Right cardiac atrium (tissue), 5 donors: ENCODE data around the gene TIMM23. TPM values are rescaled to one million over a fixed set of nuclear protein-coding genes. Genes with fewer than 3 reads are reported as not detected.
"Not testable (repeated sequence)": the region's sequence is repeated elsewhere in the genome, so short reads cannot be mapped to it uniquely, and the experiment has no call there.

ENCODE experiments used
- ATAC-seq, 2 donors: fragments of 200-7000 bp; cut with Tn5 transposase; one replicate each; pipeline versions ENCODE4 v1.8.0 to v1.9.1; 2020; ENCODE audit warnings: moderate library complexity in 2 of 2, mild to moderate bottlenecking in 1 of 2
- DNase-seq, 3 donors: peaks; one replicate each; pipeline ENCODE4 v3.0.0-alpha.2; 2020
- H3K27ac ChIP-seq: one replicate; pipeline ENCODE4 v1.5.1; 2013; ENCODE audit warnings: mild to moderate bottlenecking, low read length, control low read depth, moderate library complexity
- H3K27me3 ChIP-seq: one replicate; pipeline ENCODE4 v1.6.1; 2013; ENCODE audit not compliant: control insufficient read depth, insufficient read depth
- H3K4me1 ChIP-seq: one replicate; pipeline ENCODE4 v1.6.1; 2013; ENCODE audit warnings: low read length; ENCODE audit not compliant: control insufficient read depth, insufficient read depth
- H3K4me3 ChIP-seq: one replicate; pipeline ENCODE4 v1.5.1; 2013; ENCODE audit warnings: low read length, control low read depth
- H3K9me3 ChIP-seq: one replicate; pipeline ENCODE4 v1.6.1; 2013; ENCODE audit warnings: low read length; ENCODE audit not compliant: control insufficient read depth
- WGBS: extraction: QIAGEN DNeasy Blood & Tissue Kit; methylation state at CpG from one replicate; pipeline ENCODE4 v1.1.7; 2013; 5-methylcytosine and 5-hydroxymethylcytosine counted together
- intact Hi-C, 4 donors: fragments of 100-400 bp; cut with DNase I; formaldehyde crosslinking; loops; one replicate each; pipeline versions ENCODE4 v1.11.0 to v1.14.0; 2022 to 2023
- polyA plus RNA-seq: library from polyadenylated mRNA; stranded (reverse); fragments of 200-250 nt; gene quantifications from one replicate; pipeline ENCODE4 v1.2.3, GENCODE V29; 2013
- total RNA-seq, 4 donors: library from RNA; stranded (reverse); fragmentation: NEBNext Ultra II Directional; extraction: Animal tissue kit (Norgen Biotek cat#: 25700); gene quantifications; one replicate each; pipeline ENCODE4 v1.2.1, GENCODE V29; 2021
- donor health status: healthy with polysubstance abuse.
- donor health status: DM: no; HTN: yes; CAD: no.
- donor health status: DM: no; HTN: no; CAD: no.
- donor health status: DM: no; HTN: yes; CAD: no; lungs with severe emphysema.
- donor health status: DM: yes; HTN: yes; CAD: no.

Gene TIMM23
- total and polyA plus RNA-seq, 5 donors, result 61.2 to 117 (median 69.3) TPM

- WGBS, result 88% methylated on average over 8 of the region's 8 CpGs
Observed at GRCh38 chr10:46037107-46037825, 65.0 kb downstream of the TIMM23 start.

DNA sequence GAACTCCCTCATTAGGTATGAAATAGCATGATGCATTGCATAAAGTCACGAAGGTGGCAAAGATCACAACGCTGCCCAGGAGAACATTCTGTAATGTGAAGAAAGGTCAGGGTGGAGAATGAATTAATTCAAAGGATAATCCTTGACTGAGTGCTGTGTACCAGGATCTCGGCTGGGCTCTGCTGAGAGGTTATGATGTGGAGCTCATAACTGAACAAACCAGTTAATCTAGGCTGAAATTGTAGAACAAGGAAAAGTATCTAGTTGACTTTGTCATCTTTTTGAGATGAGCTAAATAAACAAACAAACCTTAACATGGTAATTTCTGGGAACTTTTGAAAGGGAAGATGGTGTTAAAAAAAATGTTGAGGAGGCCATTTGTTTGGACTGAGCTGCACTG is 67.7 kb downstream of the TIMM23 start:
- no peaks in the 10 kb centered on the region for H3K4me1 ChIP-seq
- no peak overlapping the region for H3K4me3 ChIP-seq
- no peaks in the 10 kb centered on the region for H3K9me3 ChIP-seq
- 87% methylated on average over 3 of the region's 3 CpGs for WGBS
- ATAC-seq, result no peak
- H3K27ac ChIP-seq, result no peak overlapping the region
- DNase-seq, result no peak
- H3K27me3 ChIP-seq, result no peaks in the 10 kb centered on the region
- intact Hi-C loops, result no loop called here

More at GRCh38 chr10:46037107-46037825, 65.0 kb downstream of the TIMM23 start:
- intact Hi-C loops, result no loop called here
- Histone ChIP-seq H3K27me3 (no peaks in the 10 kb centered on the region), H3K9me3 (no peaks in the 10 kb centered on the region), H3K4me3 (no peak overlapping the region), H3K27ac (no peak overlapping the region), H3K4me1 (no peaks in the 10 kb centered on the region)
- ATAC-seq (no peak), DNase-seq (no peak)

- Histone ChIP-seq H3K27me3 (no peaks in the 10 kb centered on the region), H3K4me3 (no peak overlapping the region), H3K4me1 (no peaks in the 10 kb centered on the region), H3K9me3 (no peaks in the 10 kb centered on the region), H3K27ac (no peak overlapping the region)
- ATAC-seq (no peak), DNase-seq (no peak)
- WGBS, result 62% methylated on average over 4 of the region's 4 CpGs
- intact Hi-C loops, result no loop called here
Observed at GRCh38 chr10:46042527-46042926, 70.2 kb downstream of the TIMM23 start.

DNA sequence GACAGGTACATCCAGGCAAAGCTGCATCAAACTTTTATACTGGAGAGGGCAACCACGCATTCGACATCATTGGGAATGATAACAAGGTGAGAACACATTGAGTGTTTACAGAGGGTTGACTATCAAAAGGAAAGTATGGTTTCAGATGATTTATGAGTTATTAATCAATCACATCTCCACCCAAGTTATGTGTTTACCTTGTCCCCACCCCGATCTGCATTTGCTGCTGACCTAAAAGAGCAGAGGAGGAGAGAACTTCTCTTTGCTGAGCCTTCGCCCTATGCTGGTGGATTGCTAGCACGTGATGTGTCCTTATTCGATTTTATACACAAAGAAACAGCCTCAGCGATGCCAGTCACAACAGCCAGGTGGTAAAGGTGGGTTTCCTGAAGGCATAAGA is 74.0 kb downstream of the TIMM23 start, which contains the start of gene MSMB:
Gene MSMB (minus strand): TSS at position 9 of the 400 bp plus-strand sequence. CDS start 32 bp downstream, outside the sequence.
- no peak for DNase-seq
- 86% methylated on average over 7 of the region's 7 CpGs for WGBS
- Histone ChIP-seq H3K4me3 (no peak within 1 kb of the TSS), H3K27ac (no peak within 1 kb of the TSS), H3K27me3 (no peaks in the 10 kb centered on the region), H3K4me1 (no peaks in the 10 kb centered on the region), H3K9me3 (no peaks in the 10 kb centered on the region)
- intact Hi-C loops, result no loop called here
- ATAC-seq, result no peak

- ATAC-seq (no peak), DNase-seq (no peak)
- no peaks in the 10 kb centered on the region for H3K27me3 ChIP-seq
- no peak overlapping the region for H3K27ac ChIP-seq
- H3K4me3 ChIP-seq, result no peak overlapping the region
- no peaks in the 10 kb centered on the region for H3K4me1 ChIP-seq
- no peaks in the 10 kb centered on the region for H3K9me3 ChIP-seq
- intact Hi-C loops, result no loop called here
- WGBS, result 43% methylated on average over 2 of the region's 2 CpGs
Observed at GRCh38 chr10:46048152-46048551, 75.9 kb downstream of the TIMM23 start.

DNA sequence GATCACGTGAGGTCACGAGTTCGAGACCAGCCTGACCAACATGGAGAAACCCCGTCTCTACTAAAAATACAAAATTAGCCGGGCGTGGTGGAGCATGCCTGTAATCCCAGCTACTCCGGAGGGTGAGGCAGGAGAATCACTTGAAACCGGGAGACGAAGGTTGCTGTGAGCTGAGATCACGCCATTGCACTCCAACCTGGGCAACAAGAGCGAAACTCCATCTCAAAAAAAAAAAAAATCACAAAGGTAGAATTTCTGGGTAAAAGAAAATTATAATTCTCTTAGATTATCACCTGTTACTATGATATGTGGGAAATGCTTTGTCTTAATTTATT is 77.2 kb downstream of the TIMM23 start:
- DNase-seq, H3K27me3 ChIP-seq, ATAC-seq, H3K27ac ChIP-seq, intact Hi-C loops, H3K9me3 ChIP-seq, H3K4me1 ChIP-seq, H3K4me3 ChIP-seq: not testable (repeated sequence)
- 96% methylated on average over 11 of the region's 11 CpGs for WGBS

GRCh38 chr10:46050941-46051623 is 78.8 kb downstream of the TIMM23 start:
- 52% methylated on average over 11 of the region's 11 CpGs for WGBS
- Histone ChIP-seq H3K4me3 (no peak overlapping the region), H3K27ac (no peak overlapping the region), H3K4me1 (no peaks in the 10 kb centered on the region), H3K27me3 (no peaks in the 10 kb centered on the region), H3K9me3 (no peaks in the 10 kb centered on the region)
- DNase-seq (no peak), ATAC-seq (no peak)
- intact Hi-C loops, result no loop called here

DNA sequence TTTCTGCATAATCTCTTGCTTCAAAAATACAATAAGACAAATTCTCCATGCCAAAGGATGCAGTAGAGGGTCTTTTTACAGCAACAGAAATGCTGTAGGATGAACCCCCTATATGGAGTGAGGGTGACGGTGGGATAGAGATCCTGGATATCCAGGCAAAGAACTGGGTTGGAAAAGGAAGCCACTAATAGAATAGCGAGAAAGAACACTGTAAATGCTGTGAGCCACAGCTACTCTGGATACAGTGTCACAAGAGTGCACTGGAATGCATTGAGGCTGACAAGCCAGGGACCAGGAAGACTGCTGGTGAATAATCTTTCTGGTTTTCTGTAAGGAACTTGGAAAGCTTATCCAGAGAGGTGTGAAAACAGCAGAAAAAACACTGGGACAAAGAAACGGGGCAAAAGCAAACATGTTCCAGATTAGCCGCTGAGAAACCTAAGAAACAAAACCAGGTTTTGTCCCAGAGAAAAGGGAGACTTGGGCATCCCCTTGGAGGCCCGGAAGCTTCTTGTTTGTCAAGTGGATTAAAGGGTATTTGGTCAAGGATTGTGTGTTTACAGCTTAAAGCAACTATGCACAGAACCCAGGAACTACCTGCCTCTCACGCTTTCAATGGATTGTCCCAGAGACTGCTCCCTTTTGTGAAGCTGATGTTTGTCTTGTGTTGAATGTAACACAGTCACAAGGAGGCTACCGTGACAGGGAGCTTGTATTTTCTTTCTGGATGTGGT is 79.9 kb downstream of the TIMM23 start:
- DNase-seq (no peak), ATAC-seq (no peak)
- H3K4me3 ChIP-seq, result no peak overlapping the region
- WGBS, result 56% methylated on average over 7 of the region's 7 CpGs
- no peak overlapping the region for H3K27ac ChIP-seq
- H3K27me3 ChIP-seq, result no peaks in the 10 kb centered on the region
- intact Hi-C loops, result no loop called here
- no peaks in the 10 kb centered on the region for H3K9me3 ChIP-seq
- H3K4me1 ChIP-seq, result no peaks in the 10 kb centered on the region

DNA sequence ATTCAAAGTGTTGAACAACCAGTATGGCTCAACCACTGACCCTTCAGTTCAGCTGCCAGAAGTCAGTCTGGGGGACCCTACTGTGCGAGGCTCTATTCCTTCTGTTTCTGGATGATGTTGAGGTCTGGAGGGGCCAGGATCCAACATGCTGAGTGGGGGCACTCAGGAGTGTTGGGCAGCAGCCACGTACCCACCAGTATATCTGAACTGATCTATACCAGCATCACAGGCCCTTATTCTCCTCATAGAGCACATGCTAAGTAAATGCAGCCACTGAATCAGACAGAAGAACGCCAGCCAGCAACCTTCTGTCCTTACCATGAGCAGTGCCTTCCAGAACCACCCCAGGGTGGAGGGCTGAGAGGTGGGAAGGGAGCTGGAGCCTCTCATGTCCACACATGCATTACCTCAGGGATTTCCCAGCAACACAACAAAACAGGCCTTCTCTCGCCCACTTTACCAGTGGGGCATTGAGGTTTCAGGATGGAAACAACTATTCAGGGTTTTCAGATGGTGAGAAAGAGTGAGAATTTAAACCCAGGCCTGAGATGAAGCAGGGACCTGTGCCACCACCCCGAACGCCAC is 80.6 kb downstream of the TIMM23 start:
- H3K9me3 ChIP-seq, result no peaks in the 10 kb centered on the region
- 81% methylated on average over 6 of the region's 6 CpGs for WGBS
- no peaks in the 10 kb centered on the region for H3K4me1 ChIP-seq
- no peak overlapping the region for H3K4me3 ChIP-seq
- DNase-seq, result no peak
- H3K27ac ChIP-seq, result no peak overlapping the region
- intact Hi-C loops, result no loop called here
- no peak for ATAC-seq
- H3K27me3 ChIP-seq, result no peaks in the 10 kb centered on the region
